Astrocyte (in vitro differentiated cells and primary cell): ENCODE measurements around the gene LOXL4. TPM values are rescaled to one million over a fixed set of nuclear protein-coding genes. Genes with fewer than 3 reads are reported as not detected.

Source experiments
- DNase-seq: peaks from one replicate; pipeline ENCODE4 v3.0.0-alpha.2; 2010; ENCODE audit warnings: low read depth
- FAIRE-seq: peaks from 2 replicates; lab custom pipeline; 2011; peaks lifted over from hg19 to GRCh38; lab: Jason Lieb, UNC
- H2AFZ ChIP-seq: 2 replicates; pipeline ENCODE4 v1.6.0; 2012; ENCODE audit warnings: low read depth, low read length, inconsistent platforms
- H3K27ac ChIP-seq: 2 replicates; pipeline ENCODE4 v1.5.1; 2011; ENCODE audit warnings: low read depth, low read length, inconsistent platforms
- H3K27me3 ChIP-seq: 2 replicates; pipeline ENCODE4 v1.6.0; 2011; ENCODE audit warnings: low read length, inconsistent platforms; ENCODE audit not compliant: insufficient read depth
- H3K36me3 ChIP-seq: 2 replicates; pipeline ENCODE4 v1.5.1; 2011; ENCODE audit warnings: low read length, inconsistent platforms; ENCODE audit not compliant: insufficient read depth
- H3K4me1 ChIP-seq: 2 replicates; pipeline ENCODE4 v1.5.1; 2011; ENCODE audit warnings: low read length, inconsistent platforms; ENCODE audit not compliant: insufficient read depth
- H3K4me2 ChIP-seq: 2 replicates; pipeline ENCODE4 v1.6.0; 2012; ENCODE audit warnings: low read length, inconsistent platforms
- H3K4me3 ChIP-seq: 2 replicates; pipeline ENCODE4 v1.5.1; 2011; ENCODE audit warnings: low read depth, mild to moderate bottlenecking, low read length, inconsistent platforms; ENCODE audit not compliant: insufficient read depth
- H3K79me2 ChIP-seq: 2 replicates; pipeline ENCODE4 v1.6.0; 2012; ENCODE audit warnings: mild to moderate bottlenecking, low read length, inconsistent platforms; ENCODE audit not compliant: insufficient read depth
- H3K9ac ChIP-seq: 2 replicates; pipeline ENCODE4 v1.6.0; 2012; ENCODE audit warnings: mild to moderate bottlenecking, low read length, inconsistent platforms
- H3K9me3 ChIP-seq: 2 replicates; pipeline ENCODE4 v1.5.1; 2012; ENCODE audit warnings: low read depth, mild to moderate bottlenecking, low read length, inconsistent platforms; ENCODE audit not compliant: insufficient read depth
- H4K20me1 ChIP-seq: 2 replicates; pipeline ENCODE4 v1.6.0; 2012; ENCODE audit warnings: low read length, inconsistent platforms; ENCODE audit not compliant: insufficient read depth
- H3K27ac Mint-ChIP-seq: one replicate; pipeline ENCODE4 v1.8.0; 2021; ENCODE audit warnings: mild to moderate bottlenecking, mixed read lengths; ENCODE audit not compliant: unreplicated experiment
- H3K27me3 Mint-ChIP-seq: one replicate; pipeline ENCODE4 v1.8.0; 2021; ENCODE audit warnings: low read depth, mixed read lengths; ENCODE audit not compliant: unreplicated experiment
- H3K36me3 Mint-ChIP-seq: one replicate; pipeline ENCODE4 v1.8.0; 2021; ENCODE audit warnings: low read depth, mixed read lengths; ENCODE audit not compliant: unreplicated experiment
- H3K4me1 Mint-ChIP-seq: one replicate; pipeline ENCODE4 v1.8.0; 2021; ENCODE audit warnings: low read depth, mixed read lengths; ENCODE audit not compliant: unreplicated experiment
- H3K4me3 Mint-ChIP-seq: one replicate; pipeline ENCODE4 v1.8.0; 2021; ENCODE audit warnings: mild to moderate bottlenecking, moderate library complexity, mixed read lengths; ENCODE audit not compliant: unreplicated experiment
- H3K9me3 Mint-ChIP-seq: one replicate; pipeline ENCODE4 v1.8.0; 2021; ENCODE audit warnings: mild to moderate bottlenecking, mixed read lengths; ENCODE audit not compliant: unreplicated experiment
- EZH2 ChIP-seq: IDR thresholded peaks from 2 replicates; pipeline ENCODE4 v1.6.1; 2012; ENCODE audit warnings: mild to moderate bottlenecking, low read length, inconsistent platforms; ENCODE audit not compliant: insufficient read depth
- total RNA-seq: library from RNA; stranded (reverse); gene quantifications from 2 replicates; pipeline ENCODE4 v1.2.1, GENCODE V29; 2021
- TF ChIP-seq, protein P1 (sequence below): IDR thresholded peaks from 2 replicates; pipeline ENCODE4 v1.5.1; 2011; ENCODE audit warnings: low read depth, mild to moderate bottlenecking, inconsistent platforms, low read length, moderate library complexity; ENCODE audit not compliant: insufficient read depth

The LOXL4 gene
- total RNA-seq, 1 donor from 2014 or later: 26.6 TPM

DNA sequence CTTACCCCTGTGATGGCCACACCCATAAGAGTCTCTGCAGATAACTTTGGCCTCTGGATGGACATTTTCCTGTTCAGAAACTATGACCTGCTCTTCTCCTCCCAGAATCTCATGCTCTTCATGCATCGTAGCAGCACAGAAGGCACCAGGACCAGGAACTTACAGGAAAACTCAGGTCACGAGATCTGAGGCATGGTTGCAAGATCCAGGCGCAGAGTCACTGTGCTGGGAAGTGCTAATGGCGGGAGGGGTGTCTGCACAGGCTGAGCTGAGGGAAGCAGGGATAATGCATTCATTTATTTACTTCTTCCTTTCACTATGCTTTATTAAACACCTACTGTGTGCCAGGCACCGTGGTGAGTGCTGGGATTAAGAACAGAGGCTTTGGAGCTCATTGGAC, 48.2 kb upstream of the LOXL4 start:
- TF ChIP-seq, protein P1, sequence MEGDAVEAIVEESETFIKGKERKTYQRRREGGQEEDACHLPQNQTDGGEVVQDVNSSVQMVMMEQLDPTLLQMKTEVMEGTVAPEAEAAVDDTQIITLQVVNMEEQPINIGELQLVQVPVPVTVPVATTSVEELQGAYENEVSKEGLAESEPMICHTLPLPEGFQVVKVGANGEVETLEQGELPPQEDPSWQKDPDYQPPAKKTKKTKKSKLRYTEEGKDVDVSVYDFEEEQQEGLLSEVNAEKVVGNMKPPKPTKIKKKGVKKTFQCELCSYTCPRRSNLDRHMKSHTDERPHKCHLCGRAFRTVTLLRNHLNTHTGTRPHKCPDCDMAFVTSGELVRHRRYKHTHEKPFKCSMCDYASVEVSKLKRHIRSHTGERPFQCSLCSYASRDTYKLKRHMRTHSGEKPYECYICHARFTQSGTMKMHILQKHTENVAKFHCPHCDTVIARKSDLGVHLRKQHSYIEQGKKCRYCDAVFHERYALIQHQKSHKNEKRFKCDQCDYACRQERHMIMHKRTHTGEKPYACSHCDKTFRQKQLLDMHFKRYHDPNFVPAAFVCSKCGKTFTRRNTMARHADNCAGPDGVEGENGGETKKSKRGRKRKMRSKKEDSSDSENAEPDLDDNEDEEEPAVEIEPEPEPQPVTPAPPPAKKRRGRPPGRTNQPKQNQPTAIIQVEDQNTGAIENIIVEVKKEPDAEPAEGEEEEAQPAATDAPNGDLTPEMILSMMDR: no peak
- TF ChIP-seq EZH2: no peak
- H3K9me3 Mint-ChIP-seq: peaks cover 3% of the 10 kb centered on the region
- H3K4me3 Mint-ChIP-seq: no peak overlapping the region
- H2AFZ ChIP-seq: no peak overlapping the region
- H3K4me2 ChIP-seq: peak overlapping the region; percentile 57
- FAIRE-seq: no peak
- H3K27me3 ChIP-seq: no peaks in the 10 kb centered on the region
- H3K36me3 ChIP-seq: no peaks in the 10 kb centered on the region
- peaks cover 14% of the 10 kb centered on the region for H3K4me1 ChIP-seq
- no peak overlapping the region for H3K27ac ChIP-seq
- H3K27me3 Mint-ChIP-seq: peaks cover 5% of the 10 kb centered on the region
- H3K4me1 Mint-ChIP-seq: peaks cover 20% of the 10 kb centered on the region
- H3K4me3 ChIP-seq: no peak overlapping the region
- no peak overlapping the region for H3K27ac Mint-ChIP-seq
- no peaks in the 10 kb centered on the region for H3K79me2 ChIP-seq
- H3K9me3 ChIP-seq: no peaks in the 10 kb centered on the region
- DNase-seq: no peak
- no peaks in the 10 kb centered on the region for H4K20me1 ChIP-seq
- no peaks in the 10 kb centered on the region for H3K36me3 Mint-ChIP-seq
- H3K9ac ChIP-seq: no peak overlapping the region

DNA sequence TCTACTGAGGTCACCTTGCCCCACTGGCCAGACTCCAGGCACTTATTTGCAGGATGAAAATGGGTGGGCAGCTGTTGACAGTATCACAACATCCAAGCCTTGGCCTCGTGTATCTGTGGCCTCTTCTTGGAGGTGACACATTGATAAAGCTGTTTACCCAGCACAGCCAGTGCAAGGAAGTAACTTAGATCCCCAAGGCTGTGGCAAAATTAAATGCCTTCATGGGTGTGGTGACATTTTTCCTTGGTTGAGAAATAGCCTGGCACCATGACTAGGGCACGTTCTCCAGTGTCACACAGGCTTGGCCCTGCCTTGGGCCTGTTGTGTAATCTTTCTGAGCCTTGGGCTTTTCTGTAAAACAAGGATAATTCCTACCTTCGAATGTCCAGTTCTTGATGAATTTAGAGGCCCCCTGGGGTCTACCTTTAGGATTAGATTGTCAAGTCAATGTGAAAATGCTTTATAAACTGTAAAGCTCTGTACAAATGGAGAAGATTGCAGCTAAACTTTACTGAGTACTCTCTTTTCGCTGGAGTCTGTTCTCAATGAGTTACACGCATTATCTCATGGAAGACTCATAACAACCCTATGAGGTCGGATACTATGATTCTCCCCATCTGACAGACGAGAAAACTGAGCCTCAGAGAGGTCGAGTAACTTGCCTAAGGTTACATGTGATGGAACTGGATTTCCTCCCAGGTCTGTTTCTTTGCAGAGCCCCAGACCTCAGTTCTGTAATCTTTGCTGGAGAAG, 46.7 kb upstream of the LOXL4 start:
- no peak for DNase-seq
- no peaks in the 10 kb centered on the region for H3K79me2 ChIP-seq
- H3K27ac ChIP-seq: no peak overlapping the region
- Mint-ChIP-seq H3K27ac (no peak overlapping the region), H3K4me3 (no peak overlapping the region), H3K27me3 (peaks cover 6% of the 10 kb centered on the region), H3K4me1 (peaks cover 20% of the 10 kb centered on the region), H3K36me3 (no peaks in the 10 kb centered on the region), H3K9me3 (peaks cover 3% of the 10 kb centered on the region)
- H4K20me1 ChIP-seq: no peaks in the 10 kb centered on the region
- no peaks in the 10 kb centered on the region for H3K36me3 ChIP-seq
- no peak overlapping the region for H3K9ac ChIP-seq
- H3K27me3 ChIP-seq: no peaks in the 10 kb centered on the region
- H3K4me2 ChIP-seq: no peak overlapping the region
- no peak for TF ChIP-seq EZH2
- TF ChIP-seq, protein P1: no peak
- FAIRE-seq: no peak
- peaks cover 14% of the 10 kb centered on the region for H3K4me1 ChIP-seq
- no peak overlapping the region for H3K4me3 ChIP-seq
- no peaks in the 10 kb centered on the region for H3K9me3 ChIP-seq
- H2AFZ ChIP-seq: no peak overlapping the region

DNA sequence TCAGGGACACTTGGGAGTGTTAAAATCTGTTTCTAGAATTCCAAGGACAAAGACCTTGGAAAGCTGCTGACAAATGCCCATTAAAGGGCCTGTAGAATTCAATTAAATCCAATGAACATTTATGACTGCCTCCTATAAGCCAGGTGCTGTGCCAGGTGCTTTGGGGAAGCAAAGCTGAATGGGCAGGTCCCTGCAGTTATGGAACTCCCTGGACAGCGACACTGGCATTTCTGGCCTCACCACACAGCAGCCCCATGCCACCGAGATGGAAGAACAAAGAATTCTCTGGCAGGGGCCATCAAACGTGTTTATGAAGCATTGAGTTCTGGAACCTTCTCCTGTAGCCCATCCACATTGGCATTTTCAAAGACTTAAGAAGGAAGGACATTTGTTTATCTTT, 45.6 kb upstream of the LOXL4 start:
- Histone ChIP-seq H3K9ac (no peak overlapping the region), H3K27me3 (no peaks in the 10 kb centered on the region), H3K27ac (no peak overlapping the region), H2AFZ (no peak overlapping the region), H3K4me1 (peaks cover 21% of the 10 kb centered on the region), H3K4me2 (no peak overlapping the region), H4K20me1 (no peaks in the 10 kb centered on the region), H3K9me3 (no peaks in the 10 kb centered on the region), H3K4me3 (no peak overlapping the region), H3K79me2 (no peaks in the 10 kb centered on the region), H3K36me3 (no peaks in the 10 kb centered on the region)
- no peak for DNase-seq
- Mint-ChIP-seq H3K27me3 (peaks cover 6% of the 10 kb centered on the region), H3K36me3 (no peaks in the 10 kb centered on the region), H3K4me1 (peaks cover 25% of the 10 kb centered on the region), H3K27ac (no peak overlapping the region), H3K4me3 (no peak overlapping the region), H3K9me3 (peaks cover 3% of the 10 kb centered on the region)
- TF ChIP-seq, protein P1: no peak
- no peak for TF ChIP-seq EZH2
- no peak for FAIRE-seq
